ENCODE results near the gene FOXP1. TPM values are rescaled to one million over a fixed set of nuclear protein-coding genes. Genes with fewer than 3 reads are reported as not detected.

The FOXP1 gene
- total RNA-seq, 1 donor from 2014 or later, result 33.2 TPM

DNA sequence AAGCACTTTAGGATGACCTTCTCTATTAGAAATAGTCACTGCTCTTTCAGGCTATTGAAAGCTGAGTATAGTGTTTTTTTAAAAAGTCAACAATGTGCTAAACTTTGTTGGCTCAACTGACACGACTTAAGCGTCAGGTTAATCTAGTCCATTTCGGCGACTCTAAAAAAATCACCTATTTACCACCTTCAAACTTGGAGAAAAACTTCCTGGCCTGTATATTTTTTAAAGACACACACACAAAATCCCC, 517.8 kb downstream of the FOXP1 start:
- DNase-seq (ENCODE audit: low read depth), result no peak
- H3K4me3 ChIP-seq (ENCODE audit: low read depth, low read length), result peak overlapping the region; percentile 66
- H3K27me3 ChIP-seq (ENCODE audit: control insufficient read depth, insufficient read depth, low read length), result no peaks in the 10 kb centered on the region
- no peaks in the 10 kb centered on the region for H3K36me3 ChIP-seq (ENCODE audit: control insufficient read depth, insufficient read depth, low read length)
- TF ChIP-seq, protein P1, sequence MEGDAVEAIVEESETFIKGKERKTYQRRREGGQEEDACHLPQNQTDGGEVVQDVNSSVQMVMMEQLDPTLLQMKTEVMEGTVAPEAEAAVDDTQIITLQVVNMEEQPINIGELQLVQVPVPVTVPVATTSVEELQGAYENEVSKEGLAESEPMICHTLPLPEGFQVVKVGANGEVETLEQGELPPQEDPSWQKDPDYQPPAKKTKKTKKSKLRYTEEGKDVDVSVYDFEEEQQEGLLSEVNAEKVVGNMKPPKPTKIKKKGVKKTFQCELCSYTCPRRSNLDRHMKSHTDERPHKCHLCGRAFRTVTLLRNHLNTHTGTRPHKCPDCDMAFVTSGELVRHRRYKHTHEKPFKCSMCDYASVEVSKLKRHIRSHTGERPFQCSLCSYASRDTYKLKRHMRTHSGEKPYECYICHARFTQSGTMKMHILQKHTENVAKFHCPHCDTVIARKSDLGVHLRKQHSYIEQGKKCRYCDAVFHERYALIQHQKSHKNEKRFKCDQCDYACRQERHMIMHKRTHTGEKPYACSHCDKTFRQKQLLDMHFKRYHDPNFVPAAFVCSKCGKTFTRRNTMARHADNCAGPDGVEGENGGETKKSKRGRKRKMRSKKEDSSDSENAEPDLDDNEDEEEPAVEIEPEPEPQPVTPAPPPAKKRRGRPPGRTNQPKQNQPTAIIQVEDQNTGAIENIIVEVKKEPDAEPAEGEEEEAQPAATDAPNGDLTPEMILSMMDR (IDR thresholded peaks at IDR 0.05; ENCODE audit: insufficient read depth, low read length, severe bottlenecking), result no peak
- no peak for FAIRE-seq

DNA sequence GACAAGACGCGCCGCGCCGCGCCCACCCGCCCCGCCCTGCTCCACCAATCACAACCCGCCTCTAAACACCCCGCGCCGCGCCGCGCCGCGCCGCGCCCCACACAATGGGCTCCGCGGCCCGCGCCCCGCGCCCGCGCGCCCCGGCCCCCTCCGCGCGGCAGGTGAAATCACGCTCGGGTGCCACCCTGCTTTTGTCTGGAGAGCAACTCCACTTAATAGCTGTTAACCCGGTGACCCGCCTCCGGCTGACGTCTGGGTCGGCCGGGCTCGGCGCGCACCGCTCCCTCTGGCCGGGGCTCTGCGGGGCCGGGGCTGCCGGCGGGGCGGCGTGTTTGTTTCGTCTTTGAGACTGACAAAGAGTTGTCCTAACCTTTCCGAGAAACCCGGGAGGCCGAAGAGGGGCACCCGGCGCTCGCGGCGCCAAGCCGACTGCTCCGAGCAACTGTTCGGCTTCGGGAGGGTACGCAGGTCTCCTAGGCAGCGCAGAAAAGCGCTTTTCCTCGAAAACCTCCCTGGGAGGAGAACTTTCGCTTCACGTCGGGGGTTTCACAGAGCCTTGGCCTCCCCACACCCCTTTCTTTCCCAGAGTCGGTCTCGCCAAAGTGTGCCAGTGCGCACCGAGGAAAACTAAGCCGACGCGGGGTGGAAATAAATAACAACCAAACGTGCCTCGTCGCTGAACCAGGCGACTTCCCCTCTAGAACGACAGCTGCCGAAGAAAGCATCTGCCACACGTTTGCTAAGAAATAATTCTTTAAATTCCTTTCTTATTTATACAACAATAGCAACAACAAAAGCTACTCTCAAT, 518.4 kb downstream of the FOXP1 start:
- no peak for FAIRE-seq
- no peak for DNase-seq (ENCODE audit: low read depth)
- TF ChIP-seq, protein P1 (IDR thresholded peaks at IDR 0.05; ENCODE audit: insufficient read depth, low read length, severe bottlenecking), result no peak
- H3K4me3 ChIP-seq (ENCODE audit: low read depth, low read length), result peak overlapping the region; percentile 66
- no peaks in the 10 kb centered on the region for H3K27me3 ChIP-seq (ENCODE audit: control insufficient read depth, insufficient read depth, low read length)
- H3K36me3 ChIP-seq (ENCODE audit: control insufficient read depth, insufficient read depth, low read length), result no peaks in the 10 kb centered on the region

DNA sequence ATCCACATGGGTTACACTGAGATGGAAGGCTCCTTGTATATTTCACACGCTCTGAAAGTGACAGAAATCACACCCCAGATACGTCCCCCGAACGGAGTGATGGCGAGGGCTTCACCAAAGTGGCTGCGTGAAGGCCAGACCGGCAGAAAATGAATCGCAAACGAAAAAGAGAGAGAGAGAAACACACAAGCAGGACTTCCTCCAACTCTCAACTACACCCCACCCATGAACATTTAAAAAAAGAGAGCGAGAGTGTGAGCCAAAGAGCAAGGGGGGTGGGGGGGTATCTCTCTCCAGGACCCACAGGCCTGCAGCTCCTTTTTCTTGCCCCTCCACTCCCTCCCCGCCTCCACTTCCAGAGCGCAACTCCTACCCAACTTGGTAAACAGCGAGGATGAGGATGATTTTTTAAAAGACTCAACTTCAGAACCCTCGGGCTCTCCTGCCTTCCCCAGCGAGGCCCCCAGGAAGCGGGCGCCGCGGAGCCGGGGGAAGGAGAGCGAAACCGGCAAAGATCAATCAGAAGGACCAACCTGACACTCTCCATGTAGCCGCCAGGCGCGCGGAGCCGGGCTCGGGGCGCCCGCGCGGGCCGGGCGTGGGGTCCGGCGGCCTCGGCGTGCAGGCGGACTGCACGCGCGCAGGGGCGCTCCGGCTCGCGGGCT, 519.1 kb downstream of the FOXP1 start:
- Histone ChIP-seq H3K27me3 (ENCODE audit: control insufficient read depth, insufficient read depth, low read length) (no peaks in the 10 kb centered on the region), H3K4me3 (ENCODE audit: low read depth, low read length) (peak overlapping the region; percentile 66), H3K36me3 (ENCODE audit: control insufficient read depth, insufficient read depth, low read length) (no peaks in the 10 kb centered on the region)
- no peak for DNase-seq (ENCODE audit: low read depth)
- TF ChIP-seq, protein P1 (IDR thresholded peaks at IDR 0.05; ENCODE audit: insufficient read depth, low read length, severe bottlenecking), result no peak
- no peak for FAIRE-seq

DNA sequence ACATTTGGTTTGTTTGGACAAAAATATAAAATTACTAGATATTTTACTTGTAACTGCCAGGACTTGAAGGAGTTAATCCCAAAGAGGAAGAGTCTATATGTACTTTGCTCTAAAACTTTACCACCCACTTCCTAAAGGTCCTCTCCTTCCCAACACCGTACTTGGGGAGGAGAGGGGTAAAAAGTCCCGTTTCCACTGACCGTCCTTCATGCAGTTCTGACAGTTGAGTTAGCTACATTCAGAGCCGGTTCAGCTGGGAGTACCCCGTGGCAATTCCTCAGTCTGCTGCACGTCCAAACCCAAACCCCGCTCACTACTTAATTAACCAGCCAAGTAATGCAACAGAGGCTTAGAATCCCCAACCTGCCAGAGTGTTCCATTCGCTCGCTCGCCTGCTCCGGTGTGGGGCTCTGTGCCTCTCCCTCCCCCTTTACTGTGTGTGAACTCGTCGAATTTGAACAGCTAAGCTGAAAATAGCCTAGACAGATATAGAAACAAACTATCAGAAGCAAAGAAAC, 519.7 kb downstream of the FOXP1 start:
- DNase-seq (ENCODE audit: low read depth) (peak; percentile 64), FAIRE-seq (peak; percentile 84)
- H3K27me3 ChIP-seq (ENCODE audit: control insufficient read depth, insufficient read depth, low read length), result no peaks in the 10 kb centered on the region
- no peaks in the 10 kb centered on the region for H3K36me3 ChIP-seq (ENCODE audit: control insufficient read depth, insufficient read depth, low read length)
- TF ChIP-seq, protein P1 (IDR thresholded peaks at IDR 0.05; ENCODE audit: insufficient read depth, low read length, severe bottlenecking), result no peak
- peak overlapping the region; percentile 66 for H3K4me3 ChIP-seq (ENCODE audit: low read depth, low read length)

DNA sequence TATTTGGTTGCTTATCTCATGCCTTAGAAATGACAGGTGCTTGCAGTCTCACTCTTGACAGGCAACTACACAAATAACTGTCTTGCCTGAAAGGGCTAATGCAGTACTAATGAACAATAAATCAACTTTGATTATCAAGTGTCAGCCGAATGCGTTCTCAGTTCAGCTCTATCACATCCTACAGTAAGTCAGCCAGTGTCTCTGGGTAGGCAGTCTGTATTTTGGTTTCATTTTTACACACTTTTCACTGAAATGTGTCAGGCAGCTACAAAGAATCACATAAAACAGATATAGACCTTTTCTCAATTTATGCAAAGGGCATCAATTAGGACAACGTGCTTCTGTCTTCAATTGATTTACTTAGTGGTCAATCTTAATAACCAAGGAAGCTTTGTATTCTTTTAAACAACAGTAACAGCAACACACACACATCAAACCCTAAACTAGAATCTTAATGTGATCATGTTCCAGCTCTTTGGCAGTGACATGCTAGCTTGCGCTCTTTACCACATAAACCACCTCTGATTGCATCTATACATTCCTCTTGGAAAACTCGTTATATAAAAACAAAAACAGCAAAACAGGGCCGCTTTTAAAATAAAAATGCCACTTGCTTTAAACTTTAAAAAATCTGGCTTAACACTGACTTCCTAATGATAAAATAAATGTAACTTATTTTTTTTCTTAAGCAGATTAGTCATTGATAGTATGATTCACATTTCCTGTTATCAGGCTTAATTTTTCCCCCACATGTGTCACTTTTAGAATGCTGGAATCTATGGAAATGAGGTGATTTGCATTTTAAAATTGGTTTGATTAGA, 520.4 kb downstream of the FOXP1 start:
- FAIRE-seq (no peak), DNase-seq (ENCODE audit: low read depth) (peak; percentile 87)
- TF ChIP-seq, protein P1 (IDR thresholded peaks at IDR 0.05; ENCODE audit: insufficient read depth, low read length, severe bottlenecking), result no peak
- Histone ChIP-seq H3K27me3 (ENCODE audit: control insufficient read depth, insufficient read depth, low read length) (no peaks in the 10 kb centered on the region), H3K4me3 (ENCODE audit: low read depth, low read length) (peak overlapping the region; percentile 66), H3K36me3 (ENCODE audit: control insufficient read depth, insufficient read depth, low read length) (no peaks in the 10 kb centered on the region)

Measured in bronchial epithelial cell (primary cell).